HCT116 (cell line): ENCODE results near the gene CYP3A4. TPM values are rescaled to one million over a fixed set of nuclear protein-coding genes. Genes with fewer than 3 reads are reported as not detected.

Experiments used
- ATAC-seq: fragments of 200-7000 bp; cut with Tn5 transposase; 2 replicates; pipeline ENCODE4 v1.9.1; 2020; ENCODE audit warnings: mild to moderate bottlenecking, moderate library complexity
- BruUV-seq: library from RNA; stranded (reverse); fragments of 400-500 nt; replicated peaks from 2 replicates; lab custom pipeline; 2021; lab: Mats Ljungman, UMichigan
- CTCF ChIA-PET: fragments of 300-600 bp; sonication (Branson Sonifier 250); formaldehyde crosslinking; loops from one replicate; lab custom pipeline; 2021; ENCODE audit warnings: antibody characterized with exemption; lab: Charles Lee
- POLR2A ChIA-PET: fragments of 300-600, 350-600 bp; sonication (Branson Sonifier 250); formaldehyde crosslinking; loops from one replicate; lab custom pipeline; 2021; ENCODE audit warnings: antibody characterized with exemption; lab: Charles Lee
- RAD21 ChIA-PET, 2 experiments: fragments of 300-600 bp; sonication (Branson Sonifier 250); formaldehyde crosslinking; loops; one replicate each; lab custom pipeline; 2023; ENCODE audit warnings: low total read pairs in 2 of 2; ENCODE audit not compliant: uncharacterized antibody in 2 of 2, unreplicated experiment in 2 of 2, low non-redundant PET in 1 of 2; lab: Charles Lee
- DNase-seq: peaks from one replicate; pipeline ENCODE4 v3.0.0-alpha.2; 2010; ENCODE audit warnings: low read depth, low spot score
- H2AFZ ChIP-seq: fragments of 200-600 bp; shearing (Covaris generic), sonication (generic); 2 replicates; pipeline ENCODE4 v1.6.1; 2017; ENCODE audit warnings: low read depth, mixed run types, mixed read lengths, antibody characterized with exemption, low read length; ENCODE audit not compliant: poor library complexity, severe bottlenecking
- H3K27ac ChIP-seq: 2 replicates; pipeline ENCODE4 v1.5.1; 2012; ENCODE audit warnings: low read depth, low read length
- H3K27me3 ChIP-seq: fragments of 200-600 bp; sonication (generic); 2 replicates; pipeline ENCODE4 v1.6.1; 2016; ENCODE audit warnings: mixed run types, low read length, mixed read lengths; ENCODE audit not compliant: insufficient read depth
- H3K36me3 ChIP-seq, 2 experiments: fragments of 200-500 bp in 1 of 2; fragments of 200-600 bp in 1 of 2; sonication (Bioruptor generic) in 1 of 2; sonication (generic) in 1 of 2; 2 replicates each; pipeline versions ENCODE4 v1.5.1 to v1.6.1; 2014 to 2016; ENCODE audit warnings: low read length in 2 of 2, inconsistent platforms in 1 of 2, mixed read lengths in 1 of 2, mixed run types in 1 of 2; ENCODE audit not compliant: insufficient read depth in 2 of 2, control insufficient read depth in 1 of 2
- H3K4me1 ChIP-seq, 2 experiments: fragments of 200-600 bp in 1 of 2; sonication (generic) in 1 of 2; 2 replicates each; pipeline versions ENCODE4 v1.5.1 to v1.6.1; 2012 to 2017; ENCODE audit warnings: low read length in 2 of 2, inconsistent platforms in 1 of 2, mild to moderate bottlenecking in 1 of 2, mixed read lengths in 1 of 2, mixed run types in 1 of 2, moderate library complexity in 1 of 2; ENCODE audit not compliant: insufficient read depth in 2 of 2, control insufficient read depth in 1 of 2
- H3K4me2 ChIP-seq: fragments of 200-600 bp; sonication (generic); 2 replicates; pipeline ENCODE4 v1.6.1; 2017; ENCODE audit warnings: mixed run types, low read length, mixed read lengths
- H3K4me3 ChIP-seq, 2 experiments: fragments of 200-600 bp in 1 of 2; sonication (generic) in 1 of 2; replicated peaks in 1 of 2; 2 replicates each; pipeline ENCODE4 v1.5.1; 2011 to 2016; ENCODE audit warnings: low read length in 2 of 2, control low read depth in 1 of 2, low read depth in 1 of 2, mild to moderate bottlenecking in 1 of 2, mixed read lengths in 1 of 2, mixed run types in 1 of 2
- H3K79me2 ChIP-seq: fragments of 200-600 bp; sonication (generic); 2 replicates; pipeline ENCODE4 v1.6.1; 2017; ENCODE audit warnings: mild to moderate bottlenecking, mixed run types, low read length, moderate library complexity, mixed read lengths; ENCODE audit not compliant: insufficient read depth
- H3K9ac ChIP-seq: fragments of 200-600 bp; sonication (generic); 2 replicates; pipeline ENCODE4 v1.6.1; 2016; ENCODE audit warnings: low read length, mixed read lengths
- H3K9me2 ChIP-seq: fragments of 200-600 bp; sonication (generic), shearing (Covaris generic); 2 replicates; pipeline ENCODE4 v1.6.1; 2017; ENCODE audit warnings: mixed run types, mild to moderate bottlenecking, moderate library complexity; ENCODE audit not compliant: insufficient read depth
- H3K9me3 ChIP-seq, 2 experiments: fragments of 200-500 bp in 1 of 2; fragments of 200-600 bp in 1 of 2; sonication (Bioruptor generic) in 1 of 2; sonication (generic) in 1 of 2; 2 replicates each; pipeline ENCODE4 v1.6.1; 2014 to 2017; ENCODE audit warnings: low read length in 2 of 2, mixed read lengths in 2 of 2, inconsistent platforms in 1 of 2, low read depth in 1 of 2, mild to moderate bottlenecking in 1 of 2, mixed run types in 1 of 2, moderate library complexity in 1 of 2; ENCODE audit not compliant: control insufficient read depth in 1 of 2, insufficient read depth in 1 of 2
- H4K20me1 ChIP-seq: fragments of 200-600 bp; sonication (generic), shearing (Covaris generic); 2 replicates; pipeline ENCODE4 v1.6.1; 2017; ENCODE audit warnings: mixed run types, mild to moderate bottlenecking, moderate library complexity; ENCODE audit not compliant: insufficient read depth
- ATF3 ChIP-seq: IDR thresholded peaks from 2 replicates; pipeline ENCODE4 v1.6.1; 2012
- CBX3 ChIP-seq: IDR thresholded peaks from 2 replicates; pipeline ENCODE4 v1.6.1; 2012; ENCODE audit warnings: low read depth
- ELF1 ChIP-seq: IDR thresholded peaks from 2 replicates; pipeline ENCODE4 v1.6.1; 2012; ENCODE audit warnings: low read depth, borderline replicate concordance
- EZH2 ChIP-seq: fragments of 200-600 bp; sonication (generic); IDR thresholded peaks from 2 replicates; pipeline ENCODE4 v1.6.1; 2017; ENCODE audit warnings: antibody characterized with exemption, mixed run types
- EZH2phosphoT487 ChIP-seq: fragments of 200-600 bp; IDR thresholded peaks from 2 replicates; pipeline ENCODE4 v1.6.1; 2018; ENCODE audit warnings: antibody characterized with exemption, borderline replicate concordance
- FOSL1 ChIP-seq: IDR thresholded peaks from 2 replicates; pipeline ENCODE4 v1.6.1; 2012; ENCODE audit warnings: low read depth
- JUND ChIP-seq: IDR thresholded peaks from 2 replicates; pipeline ENCODE4 v1.6.1; 2012
- POLR2A ChIP-seq: IDR thresholded peaks from 2 replicates; pipeline ENCODE4 v1.7.0; 2011; ENCODE audit warnings: borderline replicate concordance; ENCODE audit not compliant: insufficient read depth, insufficient read length; ENCODE audit errors: extremely low read depth
- POLR2AphosphoS5 ChIP-seq: IDR thresholded peaks from 2 replicates; pipeline ENCODE4 v1.6.1; 2011; ENCODE audit warnings: mild to moderate bottlenecking, low read depth, low read length, moderate library complexity
- RAD21 ChIP-seq: IDR thresholded peaks from 2 replicates; pipeline ENCODE4 v1.6.1; 2012; ENCODE audit warnings: low read depth, mild to moderate bottlenecking
- REST ChIP-seq: IDR thresholded peaks from 2 replicates; pipeline ENCODE4 v1.6.1; 2012; ENCODE audit warnings: low read depth
- SP1 ChIP-seq: IDR thresholded peaks from 2 replicates; pipeline ENCODE4 v1.6.1; 2012; ENCODE audit warnings: low read depth
- TCF7L2 ChIP-seq: IDR thresholded peaks from 2 replicates; pipeline ENCODE4 v1.7.0; 2011; ENCODE audit warnings: borderline replicate concordance, inconsistent platforms; ENCODE audit not compliant: insufficient read depth, insufficient read length; ENCODE audit errors: extremely low read depth
- YY1 ChIP-seq: IDR thresholded peaks from 2 replicates; pipeline ENCODE4 v1.6.1; 2011; ENCODE audit warnings: low read length, low read depth, moderate library complexity, mild to moderate bottlenecking; ENCODE audit not compliant: insufficient replicate concordance; ENCODE audit errors: extremely low read depth
- ZBTB33 ChIP-seq: IDR thresholded peaks from 2 replicates; pipeline ENCODE4 v1.6.1; 2011; ENCODE audit warnings: mild to moderate bottlenecking, low read length, moderate library complexity; ENCODE audit not compliant: insufficient replicate concordance; ENCODE audit errors: extremely low read depth
- intact Hi-C: fragments of 100-400 bp; cut with micrococcal nuclease; formaldehyde crosslinking; loops from 2 replicates; pipeline ENCODE4 v1.10.0; 2022
- total RNA-seq: library from RNA; stranded (reverse); gene quantifications from one replicate; pipeline ENCODE4 v1.2.1, GENCODE V29; 2021; ENCODE audit not compliant: unreplicated experiment

CYP3A4 gene
- total RNA-seq, 1 experiment from 2014 or later, result 0.25 TPM

- TF ChIP-seq ZBTB33 (no peak), ELF1 (no peak), CBX3 (no peak), SP1 (no peak), FOSL1 (no peak), ATF3 (no peak)
Observed at GRCh38 chr7:99720800-99721595, 63.0 kb downstream of the CYP3A4 start (continued).

- ChIA-PET CTCF (no interaction called here), POLR2A (no interaction called here), RAD21 (no interaction called here)
- no TSS peak for BruUV-seq
- no peak overlapping the region for H3K9ac ChIP-seq
- no peak overlapping the region for H3K4me2 ChIP-seq
- H3K27me3 ChIP-seq, result no peaks in the 10 kb centered on the region
- H3K36me3 ChIP-seq, result no peaks in the 10 kb centered on the region
- intact Hi-C loops, result no loop called here
- no peak overlapping the region for H3K27ac ChIP-seq
- no peak overlapping the region for H3K4me3 ChIP-seq
- no peak for DNase-seq
- H3K9me2 ChIP-seq, result no peaks in the 10 kb centered on the region
- no peak overlapping the region for H2AFZ ChIP-seq
- H4K20me1 ChIP-seq, result no peaks in the 10 kb centered on the region
- no peaks in the 10 kb centered on the region for H3K79me2 ChIP-seq
- ATAC-seq, result no peak
- H3K9me3 ChIP-seq, result no peaks in the 10 kb centered on the region
- H3K4me1 ChIP-seq, result no peaks in the 10 kb centered on the region
- TF ChIP-seq SP1, result no peak
- no peak for TF ChIP-seq EZH2phosphoT487
- TF ChIP-seq EZH2, result no peak
- TF ChIP-seq POLR2AphosphoS5, result no peak
- no peak for TF ChIP-seq POLR2A
- TF ChIP-seq RAD21, result no peak
- no peak for TF ChIP-seq JUND
- no peak for TF ChIP-seq ZBTB33
- no peak for TF ChIP-seq YY1
- no peak for TF ChIP-seq REST
- TF ChIP-seq CBX3, result no peak
- TF ChIP-seq TCF7L2, result no peak
Observed at GRCh38 chr7:99719996-99720769, 63.8 kb downstream of the CYP3A4 start.
